Gastrocnemius medialis (tissue), 4 donors: ENCODE data around the gene KLF2. TPM values are rescaled to one million over a fixed set of nuclear protein-coding genes. Genes with fewer than 3 reads are reported as not detected.

Experiments
- ATAC-seq, 2 donors: fragments of 150-250 bp; one replicate each; pipeline ENCODE4 v1.9.1; 2016
- DNase-seq, 2 donors: peaks; one replicate each; pipeline ENCODE4 v3.0.0-alpha.2; 2019
- H3K27ac ChIP-seq, 4 donors: fragments of 200-600 bp; sonication (generic); 1 replicate in 1 of 4; 2 replicates in 3 of 4; pipeline ENCODE4 v1.5.1; 2016 to 2018; ENCODE audit warnings: mild to moderate bottlenecking in 2 of 4, moderate library complexity in 1 of 4
- H3K27me3 ChIP-seq, 3 donors: fragments of 200-600 bp; sonication (generic) in 2 of 3; 1 replicate in 1 of 3; 2 replicates in 2 of 3; pipeline versions ENCODE4 v1.5.1 to v1.6.0; 2016 to 2019; ENCODE audit warnings: mild to moderate bottlenecking in 1 of 3, moderate library complexity in 1 of 3
- H3K36me3 ChIP-seq, 2 donors: fragments of 200-600 bp; sonication (generic) in 1 of 2; one replicate each; pipeline ENCODE4 v1.5.1; 2017 to 2018
- H3K4me1 ChIP-seq, 2 donors: fragments of 200-600 bp; sonication (generic) in 1 of 2; one replicate each; pipeline ENCODE4 v1.5.1; 2016 to 2017; ENCODE audit warnings: mild to moderate bottlenecking in 2 of 2
- H3K4me3 ChIP-seq, 4 donors: fragments of 200-600 bp; sonication (generic) in 3 of 4; 1 replicate in 1 of 4; 2 replicates in 3 of 4; pipeline ENCODE4 v1.5.1; 2016 to 2019; ENCODE audit warnings: mild to moderate bottlenecking in 2 of 4
- H3K9me3 ChIP-seq, 3 donors: fragments of 200-600 bp; sonication (generic) in 2 of 3; 1 replicate in 1 of 3; 2 replicates in 2 of 3; pipeline ENCODE4 v1.5.1; 2016 to 2019
- CTCF ChIP-seq, 5 experiments: fragments of 450-650 bp in 3 of 5; fragments of 200-600 bp in 2 of 5; sonication (generic) in 2 of 5; IDR thresholded peaks in 4 of 5; conservative IDR thresholded peaks in 1 of 5; 1 replicate in 4 of 5; 2 replicates in 1 of 5; pipeline ENCODE4 v1.5.1; 2016 to 2019; ENCODE audit warnings: antibody characterized with exemption in 5 of 5, mild to moderate bottlenecking in 3 of 5, moderate library complexity in 3 of 5
- POLR2A ChIP-seq, 2 donors: fragments of 450-650 bp; IDR thresholded peaks; one replicate each; pipeline ENCODE4 v1.6.1; 2017; ENCODE audit warnings: antibody characterized with exemption in 2 of 2, mild to moderate bottlenecking in 2 of 2, moderate library complexity in 2 of 2
- in situ Hi-C, 4 donors: fragments of 200-750 bp; cut with MboI; loops; one replicate each; pipeline versions ENCODE4 v1.15.0 to v1.8.0; 2017; ENCODE audit warnings: low sequenced_read_pairs in 4 of 4
- intact Hi-C: fragments of 100-400 bp; cut with DNase I; formaldehyde crosslinking; loops from one replicate; pipeline ENCODE4 v1.15.1; 2023; ENCODE audit warnings: low total_unique reads
- total RNA-seq, 4 donors: library from RNA; depleted of rRNA; stranded (reverse); fragments of >200 nt; gene quantifications; one replicate each; pipeline versions ENCODE4 v1.1.0 to v1.2.3, GENCODE V29; 2016

Gene KLF2
- total RNA-seq, 4 donors from 2014 or later = 6.8 to 45.6 (median 32.0) TPM

DNA sequence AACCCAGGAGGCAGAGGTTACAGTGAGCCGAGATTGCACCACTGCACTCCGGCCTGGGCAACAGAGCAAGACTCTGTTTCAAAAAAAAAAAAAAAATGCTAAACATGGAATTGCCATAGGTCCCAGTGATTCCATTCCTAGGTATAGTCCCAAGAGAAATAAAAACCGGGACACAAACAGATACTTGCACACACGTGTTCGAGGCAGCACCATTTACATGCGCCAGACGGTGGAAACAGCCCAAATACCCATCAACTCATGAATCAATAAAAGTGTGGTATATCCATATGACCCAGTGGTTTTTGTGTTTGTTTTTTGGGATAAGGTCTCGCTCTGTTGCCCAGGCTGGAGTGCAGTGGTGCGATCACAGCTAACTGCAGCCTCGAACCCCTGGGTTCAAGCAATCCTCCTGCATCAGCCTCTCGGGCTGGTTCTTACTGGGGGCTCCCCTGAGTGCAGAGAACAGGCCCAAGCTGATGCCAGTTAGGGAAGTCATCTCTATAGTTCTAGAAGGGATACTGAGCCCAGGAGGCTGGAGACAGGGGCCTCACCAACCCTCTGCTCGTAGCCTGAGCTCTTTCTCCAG, 8.5 kb downstream of the KLF2 start:
- H3K4me3 ChIP-seq = no peak overlapping the region
- no peaks in the 10 kb centered on the region for H3K36me3 ChIP-seq
- in situ Hi-C loops (no loop called here), intact Hi-C loops (no loop called here)
- no peak for TF ChIP-seq POLR2A (IDR thresholded peaks at IDR 0.05)
- no peak for TF ChIP-seq CTCF (IDR thresholded peaks at IDR 0.05 in 4 of 5, conservative IDR thresholded peaks at IDR 0.05 in 1 of 5)
- H3K9me3 ChIP-seq = no peaks in the 10 kb centered on the region
- peaks cover 8 to 21% of the 10 kb centered on the region in 2 donors for H3K4me1 ChIP-seq
- no peak for DNase-seq
- no peaks in the 10 kb centered on the region for H3K27me3 ChIP-seq
- no peak overlapping the region for H3K27ac ChIP-seq
- no peak for ATAC-seq

DNA sequence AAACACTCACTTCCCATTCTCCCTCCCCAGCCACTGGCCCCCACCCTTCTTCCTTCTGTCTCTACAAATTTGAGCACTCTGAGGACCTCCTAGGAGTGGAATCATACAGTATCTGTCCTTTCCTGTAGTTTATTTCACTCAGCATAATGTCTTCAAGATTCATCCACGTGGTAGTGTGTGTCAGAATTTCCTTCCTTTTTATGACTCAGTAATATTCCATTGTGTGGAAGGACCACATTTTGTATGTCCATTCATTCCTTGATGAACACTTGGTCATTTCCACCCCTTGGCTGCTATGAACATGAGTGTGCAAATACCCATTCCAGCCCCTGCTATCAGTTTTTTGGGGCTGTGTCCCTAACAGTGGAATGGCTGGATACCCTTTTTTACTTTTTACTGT, 9.8 kb downstream of the KLF2 start:
- Histone ChIP-seq H3K9me3 (no peaks in the 10 kb centered on the region), H3K27me3 (no peaks in the 10 kb centered on the region), H3K36me3 (no peaks in the 10 kb centered on the region), H3K27ac (no peak overlapping the region), H3K4me3 (no peak overlapping the region), H3K4me1 (peaks cover 15 to 21% of the 10 kb centered on the region in 2 donors)
- in situ Hi-C loops = no loop called here
- no peak for TF ChIP-seq POLR2A (IDR thresholded peaks at IDR 0.05)
- no peak for TF ChIP-seq CTCF (IDR thresholded peaks at IDR 0.05 in 4 of 5, conservative IDR thresholded peaks at IDR 0.05 in 1 of 5)
- ATAC-seq = no peak
- DNase-seq = no peak
- intact Hi-C loops = no loop called here

GRCh38 chr19:16335226-16335625, 10.6 kb downstream of the KLF2 start:
- in situ Hi-C loops (loop anchor here in 1 of 4 donors (5.0 kb wide), 1 partner anchor 88 kb away; no protein-coding TSS in a partner anchor), intact Hi-C loops (no loop called here)
- Histone ChIP-seq H3K27ac (no peak overlapping the region), H3K4me1 (peaks cover 15 to 21% of the 10 kb centered on the region in 2 donors), H3K9me3 (no peaks in the 10 kb centered on the region), H3K36me3 (no peaks in the 10 kb centered on the region), H3K27me3 (no peaks in the 10 kb centered on the region), H3K4me3 (no peak overlapping the region)
- no peak for TF ChIP-seq CTCF (IDR thresholded peaks at IDR 0.05 in 4 of 5, conservative IDR thresholded peaks at IDR 0.05 in 1 of 5)
- TF ChIP-seq POLR2A (IDR thresholded peaks at IDR 0.05) = no peak
- DNase-seq (no peak), ATAC-seq (no peak)

DNA sequence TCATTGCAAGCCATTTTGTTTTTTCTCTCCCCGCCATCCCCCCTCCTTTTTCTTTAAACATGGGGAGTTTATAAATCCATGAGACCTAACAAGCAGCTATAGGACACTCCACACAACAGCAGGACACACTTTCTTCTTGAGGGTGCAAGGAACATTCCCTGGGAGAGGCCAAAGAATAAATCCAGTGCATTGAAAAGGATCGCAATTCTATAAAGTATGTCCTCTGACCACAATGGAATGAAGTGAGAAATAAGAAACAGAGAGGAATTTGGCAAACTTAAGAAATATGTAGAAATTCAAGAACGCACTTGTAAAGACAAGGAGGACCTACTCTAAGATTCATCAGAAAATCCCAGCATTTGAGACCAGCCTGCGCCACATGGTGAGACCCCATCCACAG, 11.9 kb downstream of the KLF2 start:
- H3K27ac ChIP-seq = no peak overlapping the region
- intact Hi-C loops = no loop called here
- H3K4me1 ChIP-seq = peaks cover 17 to 19% of the 10 kb centered on the region in 2 donors
- no peak for TF ChIP-seq CTCF (IDR thresholded peaks at IDR 0.05 in 4 of 5, conservative IDR thresholded peaks at IDR 0.05 in 1 of 5)
- TF ChIP-seq POLR2A (IDR thresholded peaks at IDR 0.05) = no peak
- in situ Hi-C loops = loop anchor here in 1 of 4 donors (5.0 kb wide), 1 partner anchor 89 kb away; no protein-coding TSS in a partner anchor
- no peaks in the 10 kb centered on the region for H3K27me3 ChIP-seq
- DNase-seq = no peak
- no peak overlapping the region for H3K4me3 ChIP-seq
- H3K9me3 ChIP-seq = no peaks in the 10 kb centered on the region
- ATAC-seq = no peak
- no peaks in the 10 kb centered on the region for H3K36me3 ChIP-seq
